ENCODE measurements around the gene CNTFR.
A peak's percentile ranks its signal among the peaks of the same experiment; 100 is the strongest.

Gene CNTFR

GRCh38 chr9:34591248-34591916 is 1.9 kb upstream of the CNTFR start:
- Histone ChIP-seq H3K27ac (ENCODE audit: low read length, poor library complexity, severe bottlenecking) (no peak overlapping the region), H3K4me2 (ENCODE audit: low read length, poor library complexity, severe bottlenecking) (peak overlapping the region; percentile 35), H3K23ac (ENCODE audit: low read length in 2 of 2) (no peak overlapping the region), H3K79me1 (replicated peaks; ENCODE audit: low read length, poor library complexity, severe bottlenecking) (no peaks in the 10 kb centered on the region), H3K36me3 (ENCODE audit: control insufficient read depth in 1 of 2, insufficient read depth in 2 of 2, low read depth in 1 of 2, low read length in 2 of 2) (no peaks in the 10 kb centered on the region), H2BK12ac (ENCODE audit: low read length in 2 of 2) (no peak overlapping the region), H4K91ac (ENCODE audit: low read length) (no peak overlapping the region), H3K27me3 (ENCODE audit: control insufficient read depth in 1 of 2, insufficient read depth in 1 of 2, low read length in 2 of 2) (peaks cover 84 to 86% of the 10 kb centered on the region in 2 experiments), H3K4me3 (ENCODE audit: insufficient read depth in 1 of 2, low read depth in 1 of 2, low read length in 2 of 2) (peak overlapping the region; percentile 30 to 68), H4K8ac (ENCODE audit: low read length) (no peak overlapping the region), H3K4me1 (ENCODE audit: control insufficient read depth, insufficient read depth, low read depth, low read length) (peaks cover 29% of the 10 kb centered on the region), H2AK5ac (ENCODE audit: low read length, severe bottlenecking) (no peak overlapping the region), H3K14ac (ENCODE audit: low read length in 2 of 2) (no peak overlapping the region), H3K9me3 (ENCODE audit: control insufficient read depth, low read length) (no peaks in the 10 kb centered on the region), H2BK120ac (ENCODE audit: low read depth, low read length) (no peak overlapping the region), H3K4ac (ENCODE audit: low read depth in 1 of 2, low read length in 2 of 2) (no peak overlapping the region), H3K9ac (ENCODE audit: low read length) (no peak overlapping the region), H2BK5ac (ENCODE audit: low read depth, low read length, poor library complexity, severe bottlenecking) (no peak overlapping the region), H3K18ac (ENCODE audit: low read depth in 1 of 2, low read length in 2 of 2) (no peak overlapping the region), H2BK15ac (ENCODE audit: low read depth, poor library complexity, severe bottlenecking) (no peak overlapping the region), H2AFZ (ENCODE audit: low read depth, low read length) (peak overlapping the region; percentile 3)
- DNase-seq, result peak; percentile 77
- WGBS, result 1% methylated on average over 50 of the region's 60 CpGs

GRCh38 chr9:34590381-34591247 is 1.1 kb upstream of the CNTFR start:
- no peak overlapping the region for H3K23ac ChIP-seq (ENCODE audit: low read length in 2 of 2)
- H2AFZ ChIP-seq (ENCODE audit: low read depth, low read length), result no peak overlapping the region
- H2BK120ac ChIP-seq (ENCODE audit: low read depth, low read length), result no peak overlapping the region
- no peak overlapping the region for H3K27ac ChIP-seq (ENCODE audit: low read length, poor library complexity, severe bottlenecking)
- H3K27me3 ChIP-seq (ENCODE audit: control insufficient read depth in 1 of 2, insufficient read depth in 1 of 2, low read length in 2 of 2), result peaks cover 86 to 92% of the 10 kb centered on the region in 2 experiments
- H2BK15ac ChIP-seq (ENCODE audit: low read depth, poor library complexity, severe bottlenecking), result no peak overlapping the region
- H3K14ac ChIP-seq (ENCODE audit: low read length in 2 of 2), result no peak overlapping the region
- H4K8ac ChIP-seq (ENCODE audit: low read length), result no peak overlapping the region
- no peak overlapping the region for H2BK5ac ChIP-seq (ENCODE audit: low read depth, low read length, poor library complexity, severe bottlenecking)
- peak overlapping the region; percentile 30 to 68 for H3K4me3 ChIP-seq (ENCODE audit: insufficient read depth in 1 of 2, low read depth in 1 of 2, low read length in 2 of 2)
- peak; percentile 39 for DNase-seq
- peaks cover 29% of the 10 kb centered on the region for H3K4me1 ChIP-seq (ENCODE audit: control insufficient read depth, insufficient read depth, low read depth, low read length)
- H3K9ac ChIP-seq (ENCODE audit: low read length), result no peak overlapping the region
- H3K4ac ChIP-seq (ENCODE audit: low read depth in 1 of 2, low read length in 2 of 2), result no peak overlapping the region
- H3K9me3 ChIP-seq (ENCODE audit: control insufficient read depth, low read length), result no peaks in the 10 kb centered on the region
- no peaks in the 10 kb centered on the region for H3K79me1 ChIP-seq (replicated peaks; ENCODE audit: low read length, poor library complexity, severe bottlenecking)
- no peak overlapping the region for H2BK12ac ChIP-seq (ENCODE audit: low read length in 2 of 2)
- H4K91ac ChIP-seq (ENCODE audit: low read length), result no peak overlapping the region
- WGBS, result 7% methylated on average over 26 of the region's 40 CpGs
- H3K36me3 ChIP-seq (ENCODE audit: control insufficient read depth in 1 of 2, insufficient read depth in 2 of 2, low read depth in 1 of 2, low read length in 2 of 2), result no peaks in the 10 kb centered on the region
- H3K4me2 ChIP-seq (ENCODE audit: low read length, poor library complexity, severe bottlenecking), result peak overlapping the region; percentile 55
- H3K18ac ChIP-seq (ENCODE audit: low read depth in 1 of 2, low read length in 2 of 2), result no peak overlapping the region
- H2AK5ac ChIP-seq (ENCODE audit: low read length, severe bottlenecking), result no peak overlapping the region

GRCh38 chr9:34588671-34589635 is 571 bp downstream of the CNTFR start:
- Histone ChIP-seq H3K27me3 (ENCODE audit: control insufficient read depth in 1 of 2, insufficient read depth in 1 of 2, low read length in 2 of 2) (peaks cover 92 to 95% of the 10 kb centered on the region in 2 experiments), H2BK120ac (ENCODE audit: low read depth, low read length) (no peak overlapping the region), H3K9ac (ENCODE audit: low read length) (no peak overlapping the region), H2BK12ac (ENCODE audit: low read length in 2 of 2) (no peak overlapping the region), H3K9me3 (ENCODE audit: control insufficient read depth, low read length) (no peaks in the 10 kb centered on the region), H2BK5ac (ENCODE audit: low read depth, low read length, poor library complexity, severe bottlenecking) (no peak overlapping the region), H3K36me3 (ENCODE audit: control insufficient read depth in 1 of 2, insufficient read depth in 2 of 2, low read depth in 1 of 2, low read length in 2 of 2) (no peaks in the 10 kb centered on the region), H2BK15ac (ENCODE audit: low read depth, poor library complexity, severe bottlenecking) (no peak overlapping the region), H2AK5ac (ENCODE audit: low read length, severe bottlenecking) (no peak overlapping the region), H3K14ac (ENCODE audit: low read length in 2 of 2) (no peak overlapping the region), H3K4ac (ENCODE audit: low read depth in 1 of 2, low read length in 2 of 2) (no peak overlapping the region), H3K4me3 (ENCODE audit: insufficient read depth in 1 of 2, low read depth in 1 of 2, low read length in 2 of 2) (peak overlapping the region in 1 of 2 experiments; percentile 23), H3K4me2 (ENCODE audit: low read length, poor library complexity, severe bottlenecking) (peak overlapping the region; percentile 55), H2AFZ (ENCODE audit: low read depth, low read length) (no peak overlapping the region), H3K4me1 (ENCODE audit: control insufficient read depth, insufficient read depth, low read depth, low read length) (peaks cover 29% of the 10 kb centered on the region), H3K79me1 (replicated peaks; ENCODE audit: low read length, poor library complexity, severe bottlenecking) (no peaks in the 10 kb centered on the region), H3K27ac (ENCODE audit: low read length, poor library complexity, severe bottlenecking) (no peak overlapping the region), H4K8ac (ENCODE audit: low read length) (no peak overlapping the region), H4K91ac (ENCODE audit: low read length) (no peak overlapping the region), H3K23ac (ENCODE audit: low read length in 2 of 2) (no peak overlapping the region), H3K18ac (ENCODE audit: low read depth in 1 of 2, low read length in 2 of 2) (no peak overlapping the region)
- DNase-seq, result no peak
- 2% methylated on average over 79 of the region's 86 CpGs for WGBS

All from mesenchymal stem cell (in vitro differentiated cells and primary cell).